ENCODE measurements around the gene B3GAT1. TPM values are rescaled to one million over a fixed set of nuclear protein-coding genes. Genes with fewer than 3 reads are reported as not detected.

B3GAT1 gene
- total and polyA plus RNA-seq, 2 experiments from 2014 or later: 4.8 to 28.3 TPM

DNA sequence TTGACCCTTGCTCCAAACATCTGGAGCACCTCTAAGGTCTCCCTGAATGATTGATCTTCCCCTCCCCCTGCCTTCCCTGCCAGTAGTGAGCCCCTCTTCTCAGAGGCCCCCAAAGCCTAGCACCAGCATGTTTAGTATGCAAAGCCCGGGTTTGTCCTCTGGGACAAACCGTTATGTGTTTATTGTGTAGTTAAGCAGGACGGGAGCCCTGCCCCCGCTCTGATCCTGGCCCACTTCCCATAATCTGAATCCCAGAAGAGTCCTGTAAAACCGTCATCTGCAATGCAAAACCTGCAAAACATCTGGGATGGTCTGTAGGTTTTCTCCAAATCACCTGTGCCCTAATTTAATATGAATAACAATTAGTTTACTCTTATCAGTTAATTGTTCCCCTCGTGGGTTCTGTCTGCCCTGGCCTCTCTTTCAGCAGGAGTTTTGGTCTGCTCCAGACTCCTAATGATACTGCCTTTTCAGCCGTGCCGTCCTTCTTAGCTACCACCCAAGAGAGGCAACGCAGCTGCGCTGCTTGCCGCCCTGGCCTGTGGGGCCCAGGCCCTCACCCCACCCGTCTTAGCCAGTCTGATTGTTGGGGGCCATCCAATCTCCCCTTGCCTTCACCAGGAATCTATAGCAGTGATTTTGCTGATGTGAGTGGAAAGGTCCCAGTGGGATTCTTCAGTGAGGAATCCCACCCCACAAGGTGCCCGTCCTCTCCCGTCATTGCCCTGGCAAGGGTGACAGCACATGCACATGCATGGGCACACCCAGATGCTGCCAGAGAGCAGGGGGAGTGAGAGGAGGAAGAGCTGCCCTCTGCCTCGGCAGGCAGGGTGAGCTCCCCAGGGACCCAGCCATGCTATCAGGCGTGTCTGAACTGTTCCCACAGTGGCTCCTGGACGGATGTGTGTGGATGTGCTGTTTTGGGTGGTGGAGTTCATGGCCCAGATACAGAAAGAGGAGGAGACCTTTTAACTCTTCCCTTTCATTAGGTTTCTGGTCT, 3.0 kb upstream of the B3GAT1 start (continued):
- TF ChIP-seq, protein P1, sequence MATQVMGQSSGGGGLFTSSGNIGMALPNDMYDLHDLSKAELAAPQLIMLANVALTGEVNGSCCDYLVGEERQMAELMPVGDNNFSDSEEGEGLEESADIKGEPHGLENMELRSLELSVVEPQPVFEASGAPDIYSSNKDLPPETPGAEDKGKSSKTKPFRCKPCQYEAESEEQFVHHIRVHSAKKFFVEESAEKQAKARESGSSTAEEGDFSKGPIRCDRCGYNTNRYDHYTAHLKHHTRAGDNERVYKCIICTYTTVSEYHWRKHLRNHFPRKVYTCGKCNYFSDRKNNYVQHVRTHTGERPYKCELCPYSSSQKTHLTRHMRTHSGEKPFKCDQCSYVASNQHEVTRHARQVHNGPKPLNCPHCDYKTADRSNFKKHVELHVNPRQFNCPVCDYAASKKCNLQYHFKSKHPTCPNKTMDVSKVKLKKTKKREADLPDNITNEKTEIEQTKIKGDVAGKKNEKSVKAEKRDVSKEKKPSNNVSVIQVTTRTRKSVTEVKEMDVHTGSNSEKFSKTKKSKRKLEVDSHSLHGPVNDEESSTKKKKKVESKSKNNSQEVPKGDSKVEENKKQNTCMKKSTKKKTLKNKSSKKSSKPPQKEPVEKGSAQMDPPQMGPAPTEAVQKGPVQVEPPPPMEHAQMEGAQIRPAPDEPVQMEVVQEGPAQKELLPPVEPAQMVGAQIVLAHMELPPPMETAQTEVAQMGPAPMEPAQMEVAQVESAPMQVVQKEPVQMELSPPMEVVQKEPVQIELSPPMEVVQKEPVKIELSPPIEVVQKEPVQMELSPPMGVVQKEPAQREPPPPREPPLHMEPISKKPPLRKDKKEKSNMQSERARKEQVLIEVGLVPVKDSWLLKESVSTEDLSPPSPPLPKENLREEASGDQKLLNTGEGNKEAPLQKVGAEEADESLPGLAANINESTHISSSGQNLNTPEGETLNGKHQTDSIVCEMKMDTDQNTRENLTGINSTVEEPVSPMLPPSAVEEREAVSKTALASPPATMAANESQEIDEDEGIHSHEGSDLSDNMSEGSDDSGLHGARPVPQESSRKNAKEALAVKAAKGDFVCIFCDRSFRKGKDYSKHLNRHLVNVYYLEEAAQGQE (IDR thresholded peaks at IDR 0.05; ENCODE audit: unreplicated experiment): no peak
- TF ChIP-seq, protein P2, sequence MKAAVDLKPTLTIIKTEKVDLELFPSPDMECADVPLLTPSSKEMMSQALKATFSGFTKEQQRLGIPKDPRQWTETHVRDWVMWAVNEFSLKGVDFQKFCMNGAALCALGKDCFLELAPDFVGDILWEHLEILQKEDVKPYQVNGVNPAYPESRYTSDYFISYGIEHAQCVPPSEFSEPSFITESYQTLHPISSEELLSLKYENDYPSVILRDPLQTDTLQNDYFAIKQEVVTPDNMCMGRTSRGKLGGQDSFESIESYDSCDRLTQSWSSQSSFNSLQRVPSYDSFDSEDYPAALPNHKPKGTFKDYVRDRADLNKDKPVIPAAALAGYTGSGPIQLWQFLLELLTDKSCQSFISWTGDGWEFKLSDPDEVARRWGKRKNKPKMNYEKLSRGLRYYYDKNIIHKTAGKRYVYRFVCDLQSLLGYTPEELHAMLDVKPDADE (IDR thresholded peaks at IDR 0.05): no peak
- TF ChIP-seq ZNF331 (CRISPR knock-in tag; IDR thresholded peaks at IDR 0.05; ENCODE audit: low read depth) (no peak), EZH2phosphoT487 (IDR thresholded peaks at IDR 0.05; ENCODE audit: unreplicated experiment) (no peak), NANOG (IDR thresholded peaks at IDR 0.05; ENCODE audit: borderline replicate concordance) (no peak), POLR2AphosphoS5 (IDR thresholded peaks at IDR 0.05; ENCODE audit: low read depth) (no peak), JUNB (IDR thresholded peaks at IDR 0.05; ENCODE audit: unreplicated experiment) (no peak)

DNA sequence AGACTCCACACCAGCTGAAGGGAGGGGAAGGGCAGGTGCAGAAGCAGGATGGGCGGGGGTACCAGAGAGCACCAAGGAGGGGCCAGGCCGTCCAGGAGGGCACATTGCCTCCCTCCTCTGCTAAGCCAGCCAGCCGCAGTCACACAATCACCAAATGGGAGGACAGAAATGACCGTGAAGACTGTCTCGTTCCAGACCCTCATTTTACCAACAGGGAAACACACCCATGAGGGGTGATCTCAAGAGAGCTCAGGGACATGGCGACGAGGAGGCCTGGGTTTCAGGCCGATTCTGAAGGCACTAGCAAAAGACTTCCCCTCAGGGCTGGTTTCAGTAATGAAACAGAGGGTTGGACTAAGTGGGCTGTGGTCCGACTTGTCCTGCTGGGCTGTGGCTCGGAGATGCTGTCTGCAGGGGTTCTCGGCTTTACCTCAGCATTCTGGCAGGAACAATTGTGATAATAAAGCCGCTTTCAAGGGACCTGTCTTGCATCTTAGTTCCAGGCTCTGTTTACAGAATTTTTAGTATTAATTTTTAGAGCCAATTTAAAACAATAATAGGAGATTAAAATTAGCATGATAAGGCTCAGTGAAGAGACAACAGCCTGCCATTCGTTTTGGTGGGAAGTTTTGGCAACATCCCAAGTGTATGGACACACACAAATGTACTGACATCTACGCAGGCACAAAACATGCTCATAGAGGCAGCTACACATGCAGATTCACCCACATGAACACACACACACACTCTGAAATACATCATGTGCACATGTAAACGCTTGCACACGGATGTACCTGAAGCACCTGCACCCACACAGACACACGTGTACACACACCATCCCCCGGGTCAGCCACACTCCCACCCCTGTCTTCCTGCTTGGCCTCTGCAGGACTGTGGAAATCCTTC, 2.0 kb upstream of the B3GAT1 start:
- H3K36me3 ChIP-seq (ENCODE audit: insufficient read depth): no peaks in the 10 kb centered on the region
- H2AFZ ChIP-seq: no peak overlapping the region
- Mint-ChIP-seq H3K27ac (no peak overlapping the region), H3K36me3 (ENCODE audit: low read depth) (peaks cover 3% of the 10 kb centered on the region; the same call in 1 of the 3 replicates), H3K27me3 (ENCODE audit: insufficient read depth, low read depth, poor library complexity) (peaks cover 31% of the 10 kb centered on the region), H3K4me1 (peaks cover 51% of the 10 kb centered on the region), H3K4me3 (peak overlapping the region; percentile 85), H3K9me3 (no peaks in the 10 kb centered on the region)
- peaks cover 43% of the 10 kb centered on the region for H3K4me1 ChIP-seq (ENCODE audit: insufficient read depth)
- H3K79me2 ChIP-seq (replicated peaks; ENCODE audit: insufficient read depth): peaks cover 25% of the 10 kb centered on the region
- DNase-seq (ENCODE audit: low spot score) (no peak), ATAC-seq (no peak; the same call in 2 of the 3 replicates)
- 0 out of 2 replicates have a peak, but pooled peaks cover 5% of the 10 kb centered on the region for H3F3A ChIP-seq (replicated peaks; ENCODE audit: low read depth)
- H3K27me3 ChIP-seq (ENCODE audit: insufficient read depth): peaks cover 11% of the 10 kb centered on the region
- no peaks in the 10 kb centered on the region for H3K9me2 ChIP-seq (ENCODE audit: insufficient read depth)
- peaks cover 4% of the 10 kb centered on the region for H4K20me1 ChIP-seq (replicated peaks; ENCODE audit: insufficient read depth)
- peak overlapping the region; percentile 77 for H3K4me3 ChIP-seq
- no peak overlapping the region; the same call in 1 of the 2 replicates for H3K27ac ChIP-seq (ENCODE audit: low read depth)
- peak overlapping the region; percentile 94 for H3K4me2 ChIP-seq
- TF ChIP-seq, protein P3, sequence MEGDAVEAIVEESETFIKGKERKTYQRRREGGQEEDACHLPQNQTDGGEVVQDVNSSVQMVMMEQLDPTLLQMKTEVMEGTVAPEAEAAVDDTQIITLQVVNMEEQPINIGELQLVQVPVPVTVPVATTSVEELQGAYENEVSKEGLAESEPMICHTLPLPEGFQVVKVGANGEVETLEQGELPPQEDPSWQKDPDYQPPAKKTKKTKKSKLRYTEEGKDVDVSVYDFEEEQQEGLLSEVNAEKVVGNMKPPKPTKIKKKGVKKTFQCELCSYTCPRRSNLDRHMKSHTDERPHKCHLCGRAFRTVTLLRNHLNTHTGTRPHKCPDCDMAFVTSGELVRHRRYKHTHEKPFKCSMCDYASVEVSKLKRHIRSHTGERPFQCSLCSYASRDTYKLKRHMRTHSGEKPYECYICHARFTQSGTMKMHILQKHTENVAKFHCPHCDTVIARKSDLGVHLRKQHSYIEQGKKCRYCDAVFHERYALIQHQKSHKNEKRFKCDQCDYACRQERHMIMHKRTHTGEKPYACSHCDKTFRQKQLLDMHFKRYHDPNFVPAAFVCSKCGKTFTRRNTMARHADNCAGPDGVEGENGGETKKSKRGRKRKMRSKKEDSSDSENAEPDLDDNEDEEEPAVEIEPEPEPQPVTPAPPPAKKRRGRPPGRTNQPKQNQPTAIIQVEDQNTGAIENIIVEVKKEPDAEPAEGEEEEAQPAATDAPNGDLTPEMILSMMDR (conservative IDR thresholded peaks at IDR 0.05; ENCODE audit: low read depth in 2 of 2): no peak
- TF ChIP-seq ZNF114 (CRISPR knock-in tag; IDR thresholded peaks at IDR 0.05) (no peak), CREB1 (CRISPR knock-in tag; IDR thresholded peaks at IDR 0.05; ENCODE audit: low read depth) (no peak), ZNF331 (CRISPR knock-in tag; IDR thresholded peaks at IDR 0.05; ENCODE audit: low read depth) (no peak)
- TF ChIP-seq, protein P2 (IDR thresholded peaks at IDR 0.05): no peak
- TF ChIP-seq, protein P1 (IDR thresholded peaks at IDR 0.05; ENCODE audit: unreplicated experiment): no peak
